Uterus (tissue), 2 donors: ENCODE measurements around the gene LRRC7.

ENCODE experiments used
- POLR2A ChIP-seq, 2 donors: fragments of 450-650 bp; IDR thresholded peaks; one replicate each; pipeline ENCODE4 v1.6.1; 2016; ENCODE audit warnings: antibody characterized with exemption in 2 of 2, mild to moderate bottlenecking in 1 of 2, moderate library complexity in 1 of 2
- TF ChIP-seq, protein P1 (sequence below), 4 experiments: fragments of 200-600 bp in 2 of 4; fragments of 450-650 bp in 2 of 4; sonication (generic) in 2 of 4; IDR thresholded peaks; one replicate each; pipeline ENCODE4 v1.5.1; 2016 to 2019; ENCODE audit warnings: antibody characterized with exemption in 4 of 4, mild to moderate bottlenecking in 2 of 4, moderate library complexity in 1 of 4

DNA sequence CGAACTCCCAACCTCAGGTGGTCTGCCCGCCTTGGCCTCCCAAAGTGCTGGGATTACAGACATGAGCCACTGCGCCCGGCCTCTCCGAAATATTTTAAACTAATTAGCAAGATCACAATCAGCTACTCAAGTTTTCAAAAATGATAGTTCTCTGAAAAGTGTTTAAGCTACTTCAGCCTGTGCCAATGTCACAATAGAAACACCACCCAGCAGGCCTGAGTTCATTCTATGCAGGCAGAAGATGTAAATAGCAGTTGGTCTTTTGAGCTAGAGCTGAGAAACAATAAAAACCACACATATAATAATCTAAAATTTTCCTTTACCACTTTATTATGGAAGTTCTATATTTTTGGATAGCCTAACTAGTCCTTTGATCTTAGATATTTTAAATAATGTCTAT lies 541.5 kb downstream of the LRRC7 start:
- TF ChIP-seq, protein P1, sequence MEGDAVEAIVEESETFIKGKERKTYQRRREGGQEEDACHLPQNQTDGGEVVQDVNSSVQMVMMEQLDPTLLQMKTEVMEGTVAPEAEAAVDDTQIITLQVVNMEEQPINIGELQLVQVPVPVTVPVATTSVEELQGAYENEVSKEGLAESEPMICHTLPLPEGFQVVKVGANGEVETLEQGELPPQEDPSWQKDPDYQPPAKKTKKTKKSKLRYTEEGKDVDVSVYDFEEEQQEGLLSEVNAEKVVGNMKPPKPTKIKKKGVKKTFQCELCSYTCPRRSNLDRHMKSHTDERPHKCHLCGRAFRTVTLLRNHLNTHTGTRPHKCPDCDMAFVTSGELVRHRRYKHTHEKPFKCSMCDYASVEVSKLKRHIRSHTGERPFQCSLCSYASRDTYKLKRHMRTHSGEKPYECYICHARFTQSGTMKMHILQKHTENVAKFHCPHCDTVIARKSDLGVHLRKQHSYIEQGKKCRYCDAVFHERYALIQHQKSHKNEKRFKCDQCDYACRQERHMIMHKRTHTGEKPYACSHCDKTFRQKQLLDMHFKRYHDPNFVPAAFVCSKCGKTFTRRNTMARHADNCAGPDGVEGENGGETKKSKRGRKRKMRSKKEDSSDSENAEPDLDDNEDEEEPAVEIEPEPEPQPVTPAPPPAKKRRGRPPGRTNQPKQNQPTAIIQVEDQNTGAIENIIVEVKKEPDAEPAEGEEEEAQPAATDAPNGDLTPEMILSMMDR (IDR thresholded peaks at IDR 0.05), result no peak
- no peak for TF ChIP-seq POLR2A (IDR thresholded peaks at IDR 0.05)
